Heart right ventricle (tissue), 16 donors: Measurements from ENCODE around the gene BRIP1. TPM values are rescaled to one million over a fixed set of nuclear protein-coding genes. Genes with fewer than 3 reads are reported as not detected.

Source experiments
- ATAC-seq, 8 donors: fragments of 200-7000 bp; cut with Tn5 transposase; one replicate each; pipeline ENCODE4 v1.9.1; 2020; ENCODE audit warnings: mild to moderate bottlenecking in 8 of 8, moderate library complexity in 8 of 8, moderate number of reproducible peaks in 1 of 8
- DNase-seq, 2 donors: peaks; one replicate each; pipeline ENCODE4 v3.0.0-alpha.2; 2020
- H3K27ac ChIP-seq, 10 donors: fragments of 200-600 bp; sonication (generic) in 2 of 10; one replicate each; pipeline versions ENCODE4 v1.5.0 to v1.8.0; 2020 to 2022; ENCODE audit warnings: mild to moderate bottlenecking in 3 of 10
- H3K27me3 ChIP-seq, 7 donors: fragments of 200-600 bp; one replicate each; pipeline ENCODE4 v1.8.0; 2021 to 2022; ENCODE audit warnings: mild to moderate bottlenecking in 2 of 7
- H3K36me3 ChIP-seq, 9 donors: fragments of 200-600 bp; sonication (generic) in 1 of 9; one replicate each; pipeline versions ENCODE4 v1.5.0 to v1.8.0; 2020 to 2022; ENCODE audit warnings: mild to moderate bottlenecking in 2 of 9
- H3K4me1 ChIP-seq, 9 donors: fragments of 200-600 bp; sonication (generic) in 1 of 9; one replicate each; pipeline versions ENCODE4 v1.5.0 to v1.8.0; 2020 to 2022; ENCODE audit warnings: mild to moderate bottlenecking in 4 of 9
- H3K4me3 ChIP-seq, 10 donors: fragments of 200-600 bp; sonication (generic) in 2 of 10; one replicate each; pipeline versions ENCODE4 v1.5.0 to v1.8.0; 2020 to 2022; ENCODE audit warnings: mild to moderate bottlenecking in 7 of 10, moderate library complexity in 2 of 10
- H3K9me3 ChIP-seq, 11 donors: fragments of 200-600 bp in 10 of 11; sonication (generic) in 2 of 11; one replicate each; pipeline versions ENCODE4 v1.5.0 to v1.8.0; 2013 to 2022; ENCODE audit warnings: mild to moderate bottlenecking in 2 of 11, control low read depth in 1 of 11, moderate library complexity in 1 of 11
- CTCF ChIP-seq, 9 donors: fragments of 200-600 bp; sonication (generic) in 2 of 9; IDR thresholded peaks; one replicate each; pipeline versions ENCODE4 v1.5.0 to v1.8.0; 2021 to 2022; ENCODE audit warnings: antibody characterized with exemption in 9 of 9, mild to moderate bottlenecking in 5 of 9, moderate library complexity in 1 of 9
- WGBS, 2 donors: extraction: QIAGEN DNeasy Blood & Tissue Kit; methylation state at CpG; one replicate each; pipeline ENCODE4 v1.1.7; 2013; ENCODE audit warnings: inconsistent platforms in 1 of 2; 5-methylcytosine and 5-hydroxymethylcytosine counted together
- intact Hi-C, 10 donors: fragments of 100-400 bp; cut with DNase I; formaldehyde crosslinking; loops; one replicate each; pipeline versions ENCODE4 v1.11.1 to v1.14.2; 2022
- polyA plus RNA-seq, 2 donors: library from polyadenylated mRNA; stranded (reverse); fragments of 200-250 nt; gene quantifications; one replicate each; pipeline ENCODE4 v1.2.3, GENCODE V29; 2013
- total RNA-seq, 10 donors: library from RNA; stranded (reverse); fragmentation: NEBNext Ultra II Directional in 3 of 10; extraction: Animal tissue kit (Norgen Biotek cat#: 25700) in 3 of 10; gene quantifications; one replicate each; pipeline versions ENCODE4 v1.2.1 to v1.2.4, GENCODE V29; 2021 to 2023
- donor health status: Arrhythmogenic right ventricular cardiomyopathy.
- donor health status: ischemic (EF 13 %, LVEDD 7.1; RV severe dilation, severe dysfunction).
- donor health status: healthy with polysubstance abuse.
- donor health status: DM: no; HTN: yes; CAD: no.
- donor health status: DM: no; HTN: no; CAD: no.
- donor health status: ischemic (EF 25% LVEDD 6.9; RV normal size, moderate dysfunction).
- donor health status: ischemic (EF 25% LVEDD 5.7; RV mildly dilated, moderate dysfunction).
- donor health status: healthy.
- donor health status: DM: yes; HTN: yes; CAD: no.
- donor health status: Ischemic cardiomyopathy.
- donor health status: ischemic (EF 35%, LVEDD 5.7; RV mildly dilated, moderate dysfunction).
- donor health status: nonischemic (EF 11% LVEDD 7.7; RV severe dilation, severe dysfunction).
- donor health status: DM: yes; HTN: yes; CAD: no.
- donor health status: PGD.
- donor health status: ischemic (EF 29% LVEDD 5.4; RV normal size, mild dysfunction).
- donor health status: nonischemic (EF 23%, LVEDD 6.1; RV moderate dilation, normal function).

The BRIP1 gene
- total and polyA plus RNA-seq, 12 donors, result 0.03 to 2.1 (median 0.22) TPM; not detected in 1

GRCh38 chr17:61659437-61659836 lies 203.9 kb downstream of the BRIP1 start:
- intact Hi-C loops, result no loop called here
- 64 to 65% methylated on average over 2 of the region's 2 CpGs for WGBS, 2 donors
- no peak overlapping the region for H3K4me3 ChIP-seq
- no peaks in the 10 kb centered on the region for H3K4me1 ChIP-seq
- ATAC-seq (no peak), DNase-seq (no peak)
- no peak for TF ChIP-seq CTCF (IDR thresholded peaks at IDR 0.05)
- H3K9me3 ChIP-seq, result peaks cover 0 to 6% (median 0%) of the 10 kb centered on the region in 11 donors
- no peak overlapping the region for H3K27ac ChIP-seq
- no peaks in the 10 kb centered on the region for H3K36me3 ChIP-seq
- H3K27me3 ChIP-seq, result peaks cover 0 to 5% (median 0%) of the 10 kb centered on the region in 7 donors

- Histone ChIP-seq H3K9me3 (peaks cover 0 to 12% (median 0%) of the 10 kb centered on the region in 11 donors), H3K27me3 (peaks cover 0 to 5% (median 0%) of the 10 kb centered on the region in 7 donors), H3K4me3 (no peak overlapping the region), H3K27ac (no peak overlapping the region), H3K4me1 (no peaks in the 10 kb centered on the region), H3K36me3 (no peaks in the 10 kb centered on the region)
- intact Hi-C loops, result no loop called here
- no peak for TF ChIP-seq CTCF (IDR thresholded peaks at IDR 0.05)
- DNase-seq, result no peak
- 81 to 87% methylated on average over 2 of the region's 2 CpGs for WGBS, 2 donors
- no peak for ATAC-seq
Observed at GRCh38 chr17:61658183-61658582, 205.1 kb downstream of the BRIP1 start.

- no peaks in the 10 kb centered on the region for H3K36me3 ChIP-seq
- H3K4me1 ChIP-seq, result no peaks in the 10 kb centered on the region
- DNase-seq, result no peak
- H3K27ac ChIP-seq, result no peak overlapping the region
- no peak overlapping the region for H3K4me3 ChIP-seq
- H3K9me3 ChIP-seq, result peaks cover 0 to 20% (median 5%) of the 10 kb centered on the region in 11 donors
- no peak for TF ChIP-seq CTCF (IDR thresholded peaks at IDR 0.05)
- intact Hi-C loops, result no loop called here
- ATAC-seq, result no peak
- H3K27me3 ChIP-seq, result peaks cover 0 to 5% (median 0%) of the 10 kb centered on the region in 7 donors
Observed at GRCh38 chr17:61657338-61657737, 206.0 kb downstream of the BRIP1 start.

- no peak for ATAC-seq
- 71 to 86% methylated on average over 1 of the region's 1 CpG for WGBS, 2 donors
Observed at GRCh38 chr17:61656721-61657217, 206.6 kb downstream of the BRIP1 start.

More at GRCh38 chr17:61656721-61657217, 206.6 kb downstream of the BRIP1 start:
- no peaks in the 10 kb centered on the region for H3K4me1 ChIP-seq
- intact Hi-C loops, result no loop called here
- H3K27ac ChIP-seq, result no peak overlapping the region
- no peak overlapping the region for H3K4me3 ChIP-seq
- H3K9me3 ChIP-seq, result peaks cover 0 to 26% (median 10%) of the 10 kb centered on the region in 11 donors
- no peak for TF ChIP-seq CTCF (IDR thresholded peaks at IDR 0.05)
- no peaks in the 10 kb centered on the region for H3K36me3 ChIP-seq
- H3K27me3 ChIP-seq, result peaks cover 0 to 5% (median 0%) of the 10 kb centered on the region in 7 donors
- DNase-seq, result no peak
